GM12891 (cell line): ENCODE measurements around the gene WAPL.

Experiments used
- DNase-seq: peaks from one replicate; pipeline ENCODE4 v3.0.0; 2011; ENCODE audit warnings: low spot score; ENCODE audit not compliant: insufficient read length
- FAIRE-seq: peaks from 2 replicates; lab custom pipeline; 2011; peaks lifted over from hg19 to GRCh38; lab: Jason Lieb, UNC
- PAX5 ChIP-seq: IDR thresholded peaks from 2 replicates; pipeline ENCODE4 v1.6.1; 2011; ENCODE audit warnings: low read length, moderate library complexity, mild to moderate bottlenecking; ENCODE audit not compliant: insufficient read depth, severe bottlenecking
- POLR2A ChIP-seq: IDR thresholded peaks from 2 replicates; pipeline ENCODE4 v1.6.1; 2011; ENCODE audit warnings: low read depth, low read length, control low read depth
- POLR2AphosphoS5 ChIP-seq: IDR thresholded peaks from 2 replicates; pipeline ENCODE4 v1.6.1; 2011; ENCODE audit warnings: low read depth, low read length, control low read depth
- POU2F2 ChIP-seq: IDR thresholded peaks from 2 replicates; pipeline ENCODE4 v1.6.1; 2011; ENCODE audit warnings: low read depth, mild to moderate bottlenecking, control low read depth, low read length, moderate library complexity
- SPI1 ChIP-seq: IDR thresholded peaks from 2 replicates; pipeline ENCODE4 v1.6.1; 2011; ENCODE audit warnings: low read depth, low read length, control low read depth
- TAF1 ChIP-seq: IDR thresholded peaks from 2 replicates; pipeline ENCODE4 v1.6.1; 2011; ENCODE audit warnings: low read depth, low read length, control low read depth

WAPL gene

GRCh38 chr10:86506062-86506461, 15.5 kb downstream of the WAPL start:
- no peak for DNase-seq
- TF ChIP-seq TAF1 (no peak), POU2F2 (no peak), POLR2AphosphoS5 (no peak), PAX5 (no peak), POLR2A (no peak), SPI1 (no peak)
- no peak for FAIRE-seq

DNA sequence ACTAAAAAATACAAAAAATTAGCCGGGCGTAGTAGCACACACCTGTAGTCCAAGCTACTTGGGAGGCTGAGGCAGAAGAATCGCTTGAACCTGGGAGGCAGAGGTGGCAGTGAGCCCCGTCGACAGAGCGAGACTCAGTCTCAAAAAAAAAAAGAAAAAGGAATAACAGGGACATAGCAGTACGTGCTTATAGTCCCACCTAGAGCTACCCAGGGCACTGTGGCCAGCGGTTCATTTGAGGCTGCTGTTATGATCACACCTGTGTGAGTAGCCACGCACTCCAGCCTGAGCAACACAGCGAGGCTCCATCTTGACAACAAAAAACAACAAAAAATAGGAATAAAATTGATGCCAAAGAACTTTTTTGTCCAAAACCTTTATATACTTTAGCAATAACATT, 17.1 kb downstream of the WAPL start:
- no peak for TF ChIP-seq POLR2AphosphoS5
- TF ChIP-seq PAX5 = no peak
- no peak for TF ChIP-seq SPI1
- no peak for TF ChIP-seq TAF1
- no peak for TF ChIP-seq POU2F2
- no peak for TF ChIP-seq POLR2A

GRCh38 chr10:86500846-86501245, 20.7 kb downstream of the WAPL start:
- DNase-seq = no peak
- TF ChIP-seq TAF1 (no peak), POLR2A (no peak), PAX5 (no peak), POU2F2 (no peak)
- no peak for FAIRE-seq

More for the DNA sequence above, 17.1 kb downstream of the WAPL start:
- FAIRE-seq = no peak
- no peak for DNase-seq

DNA sequence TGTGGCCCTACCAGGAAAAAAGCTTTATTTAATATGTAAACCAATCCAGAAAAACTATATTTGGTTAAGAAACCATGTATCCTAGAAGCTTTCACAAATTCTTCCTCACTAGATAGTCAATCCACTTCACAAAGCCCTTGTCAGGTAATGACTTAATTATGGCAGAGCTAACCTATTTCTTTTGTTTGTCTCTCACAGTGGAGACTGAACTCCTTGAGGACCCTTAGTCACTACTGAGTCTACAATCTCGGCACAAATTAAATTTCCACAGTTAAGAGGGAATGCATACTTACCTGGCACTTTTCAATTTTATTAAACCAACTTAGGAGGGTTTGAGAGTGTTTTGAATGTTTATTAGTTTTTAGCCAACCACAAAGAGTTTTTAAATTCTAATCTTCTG, 23.0 kb downstream of the WAPL start:
- TF ChIP-seq SPI1 (no peak), POLR2A (no peak), POU2F2 (no peak), PAX5 (no peak), TAF1 (no peak), POLR2AphosphoS5 (no peak)
- DNase-seq = no peak
- FAIRE-seq = no peak

- FAIRE-seq (no peak), DNase-seq (no peak)
- TF ChIP-seq POLR2A = no peak
- TF ChIP-seq POU2F2 = no peak
- TF ChIP-seq POLR2AphosphoS5 = no peak
- no peak for TF ChIP-seq TAF1
- TF ChIP-seq PAX5 = no peak
- TF ChIP-seq SPI1 = no peak
Observed at GRCh38 chr10:86497621-86498020, 24.0 kb downstream of the WAPL start.

DNA sequence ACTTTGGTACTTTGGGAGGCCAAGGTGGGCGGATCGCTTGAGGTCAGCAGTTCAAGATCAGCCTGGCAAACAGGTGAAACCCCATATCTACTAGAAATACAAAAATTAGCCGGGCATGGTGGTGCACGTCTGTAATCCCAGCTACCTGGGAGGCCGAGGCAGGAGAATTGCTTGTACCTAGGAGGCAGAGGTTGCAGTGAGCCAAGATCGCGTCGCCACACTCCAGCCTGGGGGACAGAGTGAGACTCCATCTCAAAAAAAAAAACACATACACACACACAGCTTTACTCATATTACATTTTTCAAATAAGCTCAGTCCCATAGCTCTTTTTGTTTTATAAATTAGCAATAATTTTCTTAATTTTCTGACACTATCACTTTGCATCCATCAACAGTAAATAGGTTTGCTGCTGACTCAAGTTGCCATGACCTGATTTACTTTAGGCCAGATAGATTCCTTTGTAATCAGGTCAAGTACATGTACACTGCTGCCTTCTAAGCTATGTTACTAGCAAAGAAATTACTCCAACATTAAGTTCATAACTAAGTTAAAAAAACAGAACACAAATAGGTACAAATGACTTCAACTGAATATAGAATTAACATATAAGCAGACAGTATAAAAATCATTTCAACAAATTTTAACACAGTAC, 31.5 kb downstream of the WAPL start:
- FAIRE-seq = no peak
- TF ChIP-seq TAF1 (no peak), POLR2AphosphoS5 (no peak), POLR2A (no peak), POU2F2 (no peak), PAX5 (no peak)
- DNase-seq = no peak

DNA sequence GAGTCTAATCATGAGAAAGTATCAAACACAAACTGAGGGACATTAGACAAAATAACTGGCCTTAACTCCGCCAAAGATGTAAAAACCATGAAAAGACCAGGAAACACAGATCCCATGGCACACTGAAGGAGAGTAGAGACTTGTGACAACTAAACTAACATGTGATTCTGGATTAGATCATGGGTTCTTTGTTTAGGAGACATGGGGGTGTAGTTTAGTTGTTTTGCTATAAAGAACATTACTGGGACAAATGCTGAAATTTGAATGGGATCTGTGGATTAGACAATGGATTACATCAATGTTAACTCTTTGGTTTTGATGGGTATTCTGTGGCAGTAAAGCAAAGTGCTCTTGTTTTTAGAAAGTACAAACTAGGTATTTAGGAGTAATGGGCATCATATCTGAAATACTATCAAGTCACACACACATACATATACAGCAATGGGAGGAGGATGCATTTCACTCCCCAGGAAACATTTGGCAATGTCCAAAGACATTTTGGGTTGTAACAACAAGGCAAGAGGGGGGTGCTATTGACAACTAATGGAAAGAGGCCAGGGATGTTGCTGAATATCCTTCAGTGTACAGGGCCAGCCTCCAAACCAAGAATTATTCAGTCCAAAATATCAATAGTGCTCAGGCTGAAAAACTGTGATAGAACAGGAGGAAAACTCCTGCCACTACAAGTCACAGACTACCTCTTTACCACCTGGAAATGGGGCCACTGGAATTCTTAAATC, 32.4 kb downstream of the WAPL start:
- FAIRE-seq (peak; percentile 68), DNase-seq (no peak)
- TF ChIP-seq TAF1 (no peak), SPI1 (no peak), POLR2A (no peak), POU2F2 (no peak), POLR2AphosphoS5 (no peak)

- FAIRE-seq = peak; percentile 89
- TF ChIP-seq SPI1 (peak; percentile 84), TAF1 (no peak), POLR2A (no peak), POLR2AphosphoS5 (no peak), PAX5 (no peak), POU2F2 (no peak)
- no peak for DNase-seq
Observed at GRCh38 chr10:86486856-86487255, 34.7 kb downstream of the WAPL start.

GRCh38 chr10:86483664-86484063, 37.9 kb downstream of the WAPL start:
- DNase-seq = no peak
- no peak for TF ChIP-seq TAF1
- no peak for TF ChIP-seq POLR2A
- TF ChIP-seq PAX5 = no peak
- no peak for TF ChIP-seq SPI1
- TF ChIP-seq POLR2AphosphoS5 = no peak
- TF ChIP-seq POU2F2 = no peak
- no peak for FAIRE-seq
